ENCODE data around the gene PACRGL. TPM values are rescaled to one million over a fixed set of nuclear protein-coding genes. Genes with fewer than 3 reads are reported as not detected.
A peak's percentile ranks its signal among the peaks of the same experiment; 100 is the strongest.

PACRGL gene
- total and polyA plus RNA-seq, 10 of the 15 experiments (the other 5 are each of a cell fraction or from before 2014, with no cell fraction given) = 1.7 to 17.2 (median 7.3) TPM

DNA sequence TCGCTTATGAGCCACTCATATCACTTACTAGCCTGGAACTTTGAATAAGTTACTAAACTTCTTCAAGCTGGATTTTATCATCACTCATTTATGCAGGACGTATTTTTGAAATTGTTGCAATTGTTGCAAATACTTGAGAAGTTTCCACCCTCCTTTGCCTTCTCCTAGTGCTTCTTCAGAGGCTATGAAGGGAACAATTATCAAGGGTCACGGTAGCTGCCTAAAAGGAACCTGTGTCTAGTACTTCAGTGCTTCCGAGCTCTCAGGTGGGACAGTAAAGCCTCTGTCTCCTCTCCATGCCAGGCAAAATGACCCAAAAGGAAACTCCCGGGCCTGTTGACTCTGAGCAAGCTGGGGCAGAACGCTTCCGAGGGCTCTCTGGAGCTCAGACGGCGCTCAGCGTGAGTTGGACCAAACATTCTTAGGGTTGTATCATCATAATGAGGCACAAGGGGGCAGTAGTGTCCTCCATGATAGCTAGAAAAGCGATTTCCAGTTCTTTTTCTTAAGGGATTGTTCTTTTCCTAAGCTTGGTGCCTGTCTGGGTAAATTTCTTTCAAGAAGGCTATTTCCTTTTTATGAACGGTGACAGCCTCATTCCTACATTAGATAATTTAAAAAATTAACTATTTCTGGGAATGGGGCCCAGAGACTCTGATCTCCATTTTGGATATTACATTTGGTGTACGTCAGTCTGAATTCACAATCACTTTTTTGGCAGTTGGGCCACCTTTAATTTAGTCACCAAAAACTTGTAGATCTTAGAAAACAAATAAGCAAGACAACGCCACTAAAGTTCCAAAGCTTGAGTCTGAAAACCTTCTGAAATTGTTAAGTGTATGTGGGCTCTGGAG, 73.1 kb downstream of the PACRGL start:
- H3K27me3 ChIP-seq (replicated peaks in 1 of 2; ENCODE audit: control insufficient read depth in 2 of 2, insufficient read depth in 2 of 2, low read length in 1 of 2) = no peaks in the 10 kb centered on the region
- H3K4me2 ChIP-seq (ENCODE audit: control insufficient read depth, insufficient read depth) = no peak overlapping the region
- no peak overlapping the region for H3K27ac ChIP-seq (ENCODE audit: control insufficient read depth, insufficient read depth)
- no TSS peak for BruUV-seq (replicated peaks)
- ATAC-seq = peak; percentile 92
- H3K9me3 ChIP-seq (replicated peaks; ENCODE audit: control insufficient read depth, insufficient read depth, low read length) = no peaks in the 10 kb centered on the region
- no peaks in the 10 kb centered on the region for H3K4me1 ChIP-seq (ENCODE audit: control insufficient read depth, insufficient read depth, low read length)
- no peak overlapping the region for H3K9ac ChIP-seq (ENCODE audit: control insufficient read depth, insufficient read depth, low read length)
- no peak for DNase-seq (ENCODE audit: low read depth, low spot score)
- H3K4me3 ChIP-seq = no peak overlapping the region
- no peak overlapping the region for H2AFZ ChIP-seq (ENCODE audit: control insufficient read depth, low read depth, low read length)
- ChIA-PET SMC1A (ENCODE audit: uncharacterized antibody, unreplicated experiment) (interaction anchor here (0.6 to 4.1 kb wide), 14 partner anchors 9 to 1465 kb away, joined by 3 to 24 read pairs (median 3); no protein-coding TSS in a partner anchor), CTCF (interaction anchor here (0.7 to 5.4 kb wide), 38 partner anchors 8 to 998 kb away, joined by 3 to 54 read pairs (median 4); no protein-coding TSS in a partner anchor), POLR2A (interaction anchor here (0.6 kb wide), 1 partner anchor 423 kb away, joined by 3 read pairs; no protein-coding TSS in a partner anchor), RAD21 (ENCODE audit: unreplicated experiment) (interaction anchor here (1.0 to 2.5 kb wide), 7 partner anchors 243 to 992 kb away, joined by 3 to 20 read pairs (median 3); no protein-coding TSS in a partner anchor)
- no peaks in the 10 kb centered on the region for H4K20me1 ChIP-seq (ENCODE audit: control insufficient read depth, insufficient read depth)
- FAIRE-seq = peak; percentile 64
- H3K36me3 ChIP-seq (ENCODE audit: control insufficient read depth in 2 of 2, insufficient read depth in 2 of 2, low read length in 1 of 2) = no peaks in the 10 kb centered on the region
- in situ Hi-C loops (cut with MboI) (loop anchor here (5.0 to 10.0 kb wide), 2 partner anchors 694 to 991 kb away; no protein-coding TSS in a partner anchor), intact Hi-C loops (cut with micrococcal nuclease; ENCODE audit: unreplicated experiment) (loop anchor here (1.0 to 2.0 kb wide), 3 partner anchors 361 to 995 kb away; no protein-coding TSS in a partner anchor)
- WGBS (ENCODE audit: insufficient coverage, insufficient replicate concordance, low lambda C conversion rate, missing lambda C conversion rate) = 20% methylated on average over 14 of the region's 14 CpGs
- TF ChIP-seq, protein P1, sequence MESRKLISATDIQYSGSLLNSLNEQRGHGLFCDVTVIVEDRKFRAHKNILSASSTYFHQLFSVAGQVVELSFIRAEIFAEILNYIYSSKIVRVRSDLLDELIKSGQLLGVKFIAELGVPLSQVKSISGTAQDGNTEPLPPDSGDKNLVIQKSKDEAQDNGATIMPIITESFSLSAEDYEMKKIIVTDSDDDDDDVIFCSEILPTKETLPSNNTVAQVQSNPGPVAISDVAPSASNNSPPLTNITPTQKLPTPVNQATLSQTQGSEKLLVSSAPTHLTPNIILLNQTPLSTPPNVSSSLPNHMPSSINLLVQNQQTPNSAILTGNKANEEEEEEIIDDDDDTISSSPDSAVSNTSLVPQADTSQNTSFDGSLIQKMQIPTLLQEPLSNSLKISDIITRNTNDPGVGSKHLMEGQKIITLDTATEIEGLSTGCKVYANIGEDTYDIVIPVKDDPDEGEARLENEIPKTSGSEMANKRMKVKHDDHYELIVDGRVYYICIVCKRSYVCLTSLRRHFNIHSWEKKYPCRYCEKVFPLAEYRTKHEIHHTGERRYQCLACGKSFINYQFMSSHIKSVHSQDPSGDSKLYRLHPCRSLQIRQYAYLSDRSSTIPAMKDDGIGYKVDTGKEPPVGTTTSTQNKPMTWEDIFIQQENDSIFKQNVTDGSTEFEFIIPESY (IDR thresholded peaks at IDR 0.05) = no peak
- TF ChIP-seq, protein P2, sequence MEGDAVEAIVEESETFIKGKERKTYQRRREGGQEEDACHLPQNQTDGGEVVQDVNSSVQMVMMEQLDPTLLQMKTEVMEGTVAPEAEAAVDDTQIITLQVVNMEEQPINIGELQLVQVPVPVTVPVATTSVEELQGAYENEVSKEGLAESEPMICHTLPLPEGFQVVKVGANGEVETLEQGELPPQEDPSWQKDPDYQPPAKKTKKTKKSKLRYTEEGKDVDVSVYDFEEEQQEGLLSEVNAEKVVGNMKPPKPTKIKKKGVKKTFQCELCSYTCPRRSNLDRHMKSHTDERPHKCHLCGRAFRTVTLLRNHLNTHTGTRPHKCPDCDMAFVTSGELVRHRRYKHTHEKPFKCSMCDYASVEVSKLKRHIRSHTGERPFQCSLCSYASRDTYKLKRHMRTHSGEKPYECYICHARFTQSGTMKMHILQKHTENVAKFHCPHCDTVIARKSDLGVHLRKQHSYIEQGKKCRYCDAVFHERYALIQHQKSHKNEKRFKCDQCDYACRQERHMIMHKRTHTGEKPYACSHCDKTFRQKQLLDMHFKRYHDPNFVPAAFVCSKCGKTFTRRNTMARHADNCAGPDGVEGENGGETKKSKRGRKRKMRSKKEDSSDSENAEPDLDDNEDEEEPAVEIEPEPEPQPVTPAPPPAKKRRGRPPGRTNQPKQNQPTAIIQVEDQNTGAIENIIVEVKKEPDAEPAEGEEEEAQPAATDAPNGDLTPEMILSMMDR (IDR thresholded peaks at IDR 0.05 in 2 of 3, conservative IDR thresholded peaks at IDR 0.05 in 1 of 3; ENCODE audit: control insufficient read depth in 2 of 3, extremely low read depth in 1 of 3, insufficient read depth in 1 of 3, low read depth in 3 of 3, low read length in 3 of 3) = peak; percentile 57 to 68 (median 66); a peak in 5 of 6 replicates
- TF ChIP-seq RAD21 (IDR thresholded peaks at IDR 0.05; ENCODE audit: insufficient read depth, low read depth, low read length) (peak; percentile 54), SMC3 (IDR thresholded peaks at IDR 0.05; ENCODE audit: borderline replicate concordance, low read length) (peak; percentile 49; the same call in 1 of the 2 replicates)
- no peaks in the 10 kb centered on the region for H3K79me2 ChIP-seq (ENCODE audit: control insufficient read depth, insufficient read depth, low read length)
